RWPE1 (cell line): ENCODE data around the gene ZCWPW1.
"Not testable (repeated sequence)": the region's sequence is repeated elsewhere in the genome, so short reads cannot be mapped to it uniquely, and the experiment has no call there.

Experiments used
- CTCF ChIA-PET: fragments of 350-600 bp; sonication (Branson Sonifier 250); formaldehyde crosslinking; extraction: SDS; loops from one replicate; lab custom pipeline; 2021; lab: Yijun Ruan, JAX
- POLR2A ChIA-PET: fragments of 400-600 bp; formaldehyde crosslinking; extraction: SDS; loops from one replicate; lab custom pipeline; 2020; ENCODE audit warnings: antibody characterized with exemption; ENCODE audit not compliant: low non-redundant PET; lab: Yijun Ruan, JAX
- DNase-seq: peaks from one replicate; pipeline ENCODE4 v3.0.0; 2012; ENCODE audit warnings: low spot score
- H3K27ac ChIP-seq: fragments of 450-650 bp; 2 replicates; pipeline ENCODE4 v1.5.1; 2017
- CTCF ChIP-seq: fragments of 450-650 bp; conservative IDR thresholded peaks from 2 replicates; pipeline ENCODE4 v1.5.1; 2017; ENCODE audit warnings: low read depth, mild to moderate bottlenecking

Gene ZCWPW1

GRCh38 chr7:100352984-100353684, 75.4 kb downstream of the ZCWPW1 start:
- POLR2A ChIA-PET: no interaction called here
- no peak for DNase-seq
- no peak for TF ChIP-seq CTCF
- CTCF ChIA-PET: no interaction called here
- H3K27ac ChIP-seq: no peak overlapping the region; the same call in 1 of the 2 replicates

GRCh38 chr7:100352230-100352781, 76.2 kb downstream of the ZCWPW1 start:
- POLR2A ChIA-PET: not testable (repeated sequence)

GRCh38 chr7:100351657-100352058, 76.8 kb downstream of the ZCWPW1 start:
- CTCF ChIA-PET: no interaction called here
- H3K27ac ChIP-seq: no peak overlapping the region
- POLR2A ChIA-PET: no interaction called here
- no peak for TF ChIP-seq CTCF
- DNase-seq: no peak

More at GRCh38 chr7:100352230-100352781, 76.2 kb downstream of the ZCWPW1 start:
- CTCF ChIA-PET, H3K27ac ChIP-seq, DNase-seq: not testable (repeated sequence)
